WTC11 (cell line): Measurements from ENCODE around the gene ZNF880. TPM values are rescaled to one million over a fixed set of nuclear protein-coding genes. Genes with fewer than 3 reads are reported as not detected.

Experiments used
- ATAC-seq: fragments of 200-7000 bp; cut with Tn5 transposase; 2 replicates; pipeline ENCODE4 v1.10.0; 2021; ENCODE audit warnings: mild to moderate bottlenecking, moderate library complexity
- CTCF ChIA-PET: fragments of 300-600 bp; sonication (Branson Sonifier 250); formaldehyde crosslinking; loops from one replicate; lab custom pipeline; 2021; ENCODE audit warnings: antibody characterized with exemption; lab: Charles Lee
- POLR2A ChIA-PET: fragments of 350-600 bp; sonication (Branson Sonifier 250); formaldehyde crosslinking; loops from one replicate; lab custom pipeline; 2021; ENCODE audit warnings: antibody characterized with exemption; lab: Charles Lee
- DNase-seq: peaks from one replicate; pipeline ENCODE4 v3.0.0; 2021; ENCODE audit warnings: low spot score
- H3K27ac Mint-ChIP-seq: 2 replicates; pipeline ENCODE4 v1.8.0; 2021; ENCODE audit warnings: mixed read lengths
- H3K27me3 Mint-ChIP-seq: 2 replicates; pipeline ENCODE4 v1.8.0; 2021; ENCODE audit warnings: low read depth, mild to moderate bottlenecking, moderate library complexity, mixed read lengths
- H3K36me3 Mint-ChIP-seq: 2 replicates; pipeline ENCODE4 v1.8.0; 2021; ENCODE audit warnings: mixed read lengths
- H3K4me1 Mint-ChIP-seq: 2 replicates; pipeline ENCODE4 v1.8.0; 2022; ENCODE audit warnings: mixed read lengths
- H3K4me3 Mint-ChIP-seq: 2 replicates; pipeline ENCODE4 v1.8.0; 2021; ENCODE audit warnings: mild to moderate bottlenecking, moderate library complexity, mixed read lengths
- H3K9me3 Mint-ChIP-seq: 2 replicates; pipeline ENCODE4 v1.8.0; 2021; ENCODE audit warnings: mixed read lengths
- FOXP4 ChIP-seq: sonication (generic); formaldehyde crosslinking; IDR thresholded peaks from 2 replicates; pipeline ENCODE4 v1.8.0; 2022; ENCODE audit warnings: mild to moderate bottlenecking, missing genetic modification reagents
- IRF2 ChIP-seq: sonication (generic); formaldehyde crosslinking; IDR thresholded peaks from 2 replicates; pipeline ENCODE4 v1.8.0; 2022; ENCODE audit warnings: low read depth, missing genetic modification reagents, borderline replicate concordance
- KAT7 ChIP-seq: sonication (generic); formaldehyde crosslinking; IDR thresholded peaks from 2 replicates; pipeline ENCODE4 v1.8.1; 2023; ENCODE audit warnings: missing genetic modification reagents, mild to moderate bottlenecking, borderline replicate concordance
- MYBL2 ChIP-seq: sonication (generic); formaldehyde crosslinking; IDR thresholded peaks from 2 replicates; pipeline ENCODE4 v1.8.1; 2023; ENCODE audit warnings: mild to moderate bottlenecking, moderate library complexity, missing genetic modification reagents
- OVOL2 ChIP-seq: fragments of 250-450 bp; sonication (Bioruptor Pico); IDR thresholded peaks from 2 replicates; pipeline ENCODE4 v1.9.0; 2021; ENCODE audit warnings: mild to moderate bottlenecking, borderline replicate concordance
- TCF7 ChIP-seq: sonication (generic); formaldehyde crosslinking; IDR thresholded peaks from 2 replicates; pipeline ENCODE4 v1.8.0; 2022; ENCODE audit warnings: mild to moderate bottlenecking, low read depth, missing genetic modification reagents, moderate library complexity
- TEAD4 ChIP-seq: sonication (generic); formaldehyde crosslinking; IDR thresholded peaks from 2 replicates; pipeline ENCODE4 v1.8.0; 2022; ENCODE audit warnings: mild to moderate bottlenecking, missing genetic modification reagents
- ZNF232 ChIP-seq: sonication (generic); formaldehyde crosslinking; IDR thresholded peaks from 2 replicates; pipeline ENCODE4 v1.8.0; 2022; ENCODE audit warnings: mild to moderate bottlenecking, missing genetic modification reagents
- ZNF281 ChIP-seq: sonication (generic); formaldehyde crosslinking; IDR thresholded peaks from 2 replicates; pipeline ENCODE4 v1.8.0; 2023; ENCODE audit warnings: mild to moderate bottlenecking, missing genetic modification reagents
- ZNF416 ChIP-seq: fragments of 250-450 bp; sonication (Bioruptor Pico); IDR thresholded peaks from 2 replicates; pipeline ENCODE4 v1.9.0; 2021; ENCODE audit warnings: mild to moderate bottlenecking, inconsistent platforms
- total RNA-seq: library from RNA; stranded (reverse); gene quantifications from 3 replicates; pipeline ENCODE4 v1.2.3, GENCODE V29; 2021
- TF ChIP-seq, protein P1 (sequence below): sonication (generic); formaldehyde crosslinking; IDR thresholded peaks from 2 replicates; pipeline ENCODE4 v1.8.1; 2023; ENCODE audit warnings: mild to moderate bottlenecking, missing genetic modification reagents
- TF ChIP-seq, protein P2 (sequence below): sonication (generic); formaldehyde crosslinking; IDR thresholded peaks from 2 replicates; pipeline ENCODE4 v1.8.0; 2023; ENCODE audit warnings: missing genetic modification reagents
- TF ChIP-seq, protein P3 (sequence below): fragments of 200-600 bp; IDR thresholded peaks from 2 replicates; pipeline ENCODE4 v1.8.0; 2022; ENCODE audit warnings: antibody characterized with exemption

The ZNF880 gene
- total RNA-seq, 1 experiment from 2014 or later = 34.0 TPM

- TF ChIP-seq, protein P1, sequence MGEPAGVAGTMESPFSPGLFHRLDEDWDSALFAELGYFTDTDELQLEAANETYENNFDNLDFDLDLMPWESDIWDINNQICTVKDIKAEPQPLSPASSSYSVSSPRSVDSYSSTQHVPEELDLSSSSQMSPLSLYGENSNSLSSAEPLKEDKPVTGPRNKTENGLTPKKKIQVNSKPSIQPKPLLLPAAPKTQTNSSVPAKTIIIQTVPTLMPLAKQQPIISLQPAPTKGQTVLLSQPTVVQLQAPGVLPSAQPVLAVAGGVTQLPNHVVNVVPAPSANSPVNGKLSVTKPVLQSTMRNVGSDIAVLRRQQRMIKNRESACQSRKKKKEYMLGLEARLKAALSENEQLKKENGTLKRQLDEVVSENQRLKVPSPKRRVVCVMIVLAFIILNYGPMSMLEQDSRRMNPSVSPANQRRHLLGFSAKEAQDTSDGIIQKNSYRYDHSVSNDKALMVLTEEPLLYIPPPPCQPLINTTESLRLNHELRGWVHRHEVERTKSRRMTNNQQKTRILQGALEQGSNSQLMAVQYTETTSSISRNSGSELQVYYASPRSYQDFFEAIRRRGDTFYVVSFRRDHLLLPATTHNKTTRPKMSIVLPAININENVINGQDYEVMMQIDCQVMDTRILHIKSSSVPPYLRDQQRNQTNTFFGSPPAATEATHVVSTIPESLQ (CRISPR knock-in tag) = no peak
- TF ChIP-seq IRF2 (CRISPR knock-in tag) (no peak), ZNF281 (CRISPR knock-in tag) (no peak), FOXP4 (no peak), ZNF232 (CRISPR knock-in tag) (no peak), OVOL2 (no peak), MYBL2 (no peak), TEAD4 (no peak)
- TF ChIP-seq, protein P2, sequence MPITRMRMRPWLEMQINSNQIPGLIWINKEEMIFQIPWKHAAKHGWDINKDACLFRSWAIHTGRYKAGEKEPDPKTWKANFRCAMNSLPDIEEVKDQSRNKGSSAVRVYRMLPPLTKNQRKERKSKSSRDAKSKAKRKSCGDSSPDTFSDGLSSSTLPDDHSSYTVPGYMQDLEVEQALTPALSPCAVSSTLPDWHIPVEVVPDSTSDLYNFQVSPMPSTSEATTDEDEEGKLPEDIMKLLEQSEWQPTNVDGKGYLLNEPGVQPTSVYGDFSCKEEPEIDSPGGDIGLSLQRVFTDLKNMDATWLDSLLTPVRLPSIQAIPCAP (CRISPR knock-in tag) = no peak
Measured at GRCh38 chr19:52370341-52370710, 603 bp downstream of the ZNF880 start (continued).

- TF ChIP-seq, protein P3, sequence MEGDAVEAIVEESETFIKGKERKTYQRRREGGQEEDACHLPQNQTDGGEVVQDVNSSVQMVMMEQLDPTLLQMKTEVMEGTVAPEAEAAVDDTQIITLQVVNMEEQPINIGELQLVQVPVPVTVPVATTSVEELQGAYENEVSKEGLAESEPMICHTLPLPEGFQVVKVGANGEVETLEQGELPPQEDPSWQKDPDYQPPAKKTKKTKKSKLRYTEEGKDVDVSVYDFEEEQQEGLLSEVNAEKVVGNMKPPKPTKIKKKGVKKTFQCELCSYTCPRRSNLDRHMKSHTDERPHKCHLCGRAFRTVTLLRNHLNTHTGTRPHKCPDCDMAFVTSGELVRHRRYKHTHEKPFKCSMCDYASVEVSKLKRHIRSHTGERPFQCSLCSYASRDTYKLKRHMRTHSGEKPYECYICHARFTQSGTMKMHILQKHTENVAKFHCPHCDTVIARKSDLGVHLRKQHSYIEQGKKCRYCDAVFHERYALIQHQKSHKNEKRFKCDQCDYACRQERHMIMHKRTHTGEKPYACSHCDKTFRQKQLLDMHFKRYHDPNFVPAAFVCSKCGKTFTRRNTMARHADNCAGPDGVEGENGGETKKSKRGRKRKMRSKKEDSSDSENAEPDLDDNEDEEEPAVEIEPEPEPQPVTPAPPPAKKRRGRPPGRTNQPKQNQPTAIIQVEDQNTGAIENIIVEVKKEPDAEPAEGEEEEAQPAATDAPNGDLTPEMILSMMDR = 0 out of 2 replicates have a peak, but pooled peaks have one; percentile 16
- TF ChIP-seq KAT7 (CRISPR knock-in tag) (no peak), TCF7 (CRISPR knock-in tag) (no peak), ZNF416 (CRISPR knock-in tag) (no peak)
- ATAC-seq = peak; percentile 82
- peak; percentile 24 for DNase-seq
- peaks cover 36% of the 10 kb centered on the region for H3K36me3 Mint-ChIP-seq
- ChIA-PET POLR2A (interaction anchor here (0.5 kb wide), 1 partner anchor 451 kb away, joined by 5 read pairs; no protein-coding TSS in a partner anchor), CTCF (interaction anchor here (0.8 to 1.7 kb wide), 9 partner anchors 9 to 278 kb away, joined by 3 to 10 read pairs (median 4); partner anchors contain the start of gene ZNF880)
- no peak overlapping the region for H3K27ac Mint-ChIP-seq
- no peak overlapping the region for H3K4me3 Mint-ChIP-seq
- no peaks in the 10 kb centered on the region; the same call in 1 of the 2 replicates for H3K4me1 Mint-ChIP-seq
- H3K27me3 Mint-ChIP-seq = peaks cover 3% of the 10 kb centered on the region; the same call in 1 of the 2 replicates
- peaks cover 20% of the 10 kb centered on the region for H3K9me3 Mint-ChIP-seq
Measured at GRCh38 chr19:52391135-52391534, 21.4 kb downstream of the ZNF880 start.
